Mesenchymal stem cell (in vitro differentiated cells and primary cell): Measurements from ENCODE around the gene ATG7.
A peak's percentile ranks its signal among the peaks of the same experiment; 100 is the strongest.
"Not testable (repeated sequence)": the region's sequence is repeated elsewhere in the genome, so short reads cannot be mapped to it uniquely, and the experiment has no call there.

Experiments used
- DNase-seq: peaks from one replicate; pipeline ENCODE4 v3.0.0-alpha.2; 2013
- H2AFZ ChIP-seq: one replicate; pipeline ENCODE4 v1.6.1; 2013; ENCODE audit warnings: low read depth, mild to moderate bottlenecking, control low read depth, inconsistent platforms, low read length, moderate library complexity
- H2AK5ac ChIP-seq: 2 replicates; pipeline ENCODE4 v1.6.1; 2013; ENCODE audit warnings: low read length, moderate library complexity, mild to moderate bottlenecking, inconsistent platforms; ENCODE audit not compliant: severe bottlenecking
- H2BK120ac ChIP-seq: one replicate; pipeline ENCODE4 v1.6.1; 2013; ENCODE audit warnings: low read depth, mild to moderate bottlenecking, inconsistent platforms, low read length, moderate library complexity
- H2BK12ac ChIP-seq, 2 experiments: one replicate each; pipeline ENCODE4 v1.6.1; 2013; ENCODE audit warnings: inconsistent platforms in 2 of 2, low read length in 2 of 2, mild to moderate bottlenecking in 2 of 2, moderate library complexity in 2 of 2, control low read depth in 1 of 2
- H2BK15ac ChIP-seq: one replicate; pipeline ENCODE4 v1.6.1; 2013; ENCODE audit warnings: mild to moderate bottlenecking, low read depth, inconsistent platforms; ENCODE audit not compliant: poor library complexity, severe bottlenecking
- H2BK5ac ChIP-seq: 2 replicates; pipeline ENCODE4 v1.6.1; 2013; ENCODE audit warnings: low read depth, mild to moderate bottlenecking, low read length, control low read depth, inconsistent platforms; ENCODE audit not compliant: poor library complexity, severe bottlenecking
- H3K14ac ChIP-seq, 2 experiments: one replicate each; pipeline ENCODE4 v1.6.1; 2013; ENCODE audit warnings: inconsistent platforms in 2 of 2, low read length in 2 of 2, control low read depth in 1 of 2, mild to moderate bottlenecking in 1 of 2, moderate library complexity in 1 of 2
- H3K18ac ChIP-seq, 2 experiments: one replicate each; pipeline ENCODE4 v1.6.1; 2013; ENCODE audit warnings: inconsistent platforms in 2 of 2, low read length in 2 of 2, control low read depth in 1 of 2, low read depth in 1 of 2, mild to moderate bottlenecking in 1 of 2
- H3K23ac ChIP-seq, 2 experiments: one replicate each; pipeline ENCODE4 v1.6.1; 2013; ENCODE audit warnings: inconsistent platforms in 2 of 2, low read length in 2 of 2, mild to moderate bottlenecking in 2 of 2, moderate library complexity in 2 of 2, control low read depth in 1 of 2
- H3K27ac ChIP-seq: 2 replicates; pipeline ENCODE4 v1.5.1; 2013; ENCODE audit warnings: mild to moderate bottlenecking, moderate library complexity, low read length, control low read depth, inconsistent platforms; ENCODE audit not compliant: poor library complexity, severe bottlenecking
- H3K27me3 ChIP-seq, 2 experiments: 2 replicates each; pipeline versions ENCODE4 v1.6.1 to v1.7.0; 2013; ENCODE audit warnings: low read length in 2 of 2, mild to moderate bottlenecking in 2 of 2, moderate library complexity in 2 of 2, control low read depth in 1 of 2, inconsistent platforms in 1 of 2; ENCODE audit not compliant: control insufficient read depth in 1 of 2, insufficient read depth in 1 of 2
- H3K36me3 ChIP-seq, 2 experiments: 2 replicates each; pipeline versions ENCODE4 v1.6.1 to v1.7.0; 2013; ENCODE audit warnings: low read length in 2 of 2, control low read depth in 1 of 2, inconsistent platforms in 1 of 2, low read depth in 1 of 2, mild to moderate bottlenecking in 1 of 2; ENCODE audit not compliant: insufficient read depth in 2 of 2, control insufficient read depth in 1 of 2
- H3K4ac ChIP-seq, 2 experiments: one replicate each; pipeline ENCODE4 v1.6.1; 2013; ENCODE audit warnings: inconsistent platforms in 2 of 2, low read length in 2 of 2, mild to moderate bottlenecking in 2 of 2, moderate library complexity in 2 of 2, control low read depth in 1 of 2, low read depth in 1 of 2
- H3K4me1 ChIP-seq: 2 replicates; pipeline ENCODE4 v1.6.1; 2013; ENCODE audit warnings: low read depth, low read length, control low read depth; ENCODE audit not compliant: control insufficient read depth, insufficient read depth
- H3K4me2 ChIP-seq: 2 replicates; pipeline ENCODE4 v1.6.1; 2013; ENCODE audit warnings: low read length, mild to moderate bottlenecking, inconsistent platforms; ENCODE audit not compliant: poor library complexity, severe bottlenecking
- H3K4me3 ChIP-seq, 2 experiments: 2 replicates each; pipeline versions ENCODE4 v1.5.1 to v1.7.0; 2013; ENCODE audit warnings: low read length in 2 of 2, mild to moderate bottlenecking in 2 of 2, control low read depth in 1 of 2, low read depth in 1 of 2; ENCODE audit not compliant: insufficient read depth in 1 of 2
- H3K79me1 ChIP-seq: replicated peaks from 2 replicates; pipeline ENCODE4 v1.6.1; 2013; ENCODE audit warnings: mild to moderate bottlenecking, control low read depth, low read length, inconsistent platforms; ENCODE audit not compliant: poor library complexity, severe bottlenecking
- H3K9ac ChIP-seq: 2 replicates; pipeline ENCODE4 v1.7.0; 2013; ENCODE audit warnings: mild to moderate bottlenecking, low read length, moderate library complexity
- H3K9me3 ChIP-seq: 2 replicates; pipeline ENCODE4 v1.7.0; 2013; ENCODE audit warnings: mild to moderate bottlenecking, low read length; ENCODE audit not compliant: control insufficient read depth
- H4K8ac ChIP-seq: one replicate; pipeline ENCODE4 v1.6.1; 2013; ENCODE audit warnings: inconsistent platforms, mild to moderate bottlenecking, low read length, moderate library complexity
- H4K91ac ChIP-seq: one replicate; pipeline ENCODE4 v1.6.1; 2013; ENCODE audit warnings: mild to moderate bottlenecking, low read length, inconsistent platforms
- WGBS: methylation state at CpG from one replicate; pipeline ENCODE4 v1.1.7; 2013; ENCODE audit warnings: mixed read lengths; 5-methylcytosine and 5-hydroxymethylcytosine counted together

Gene ATG7

GRCh38 chr3:11457135-11457534 lies 184.9 kb downstream of the ATG7 start:
- 73% methylated on average over 4 of the region's 4 CpGs for WGBS
- no peak overlapping the region for H3K23ac ChIP-seq
- H2BK120ac ChIP-seq: no peak overlapping the region
- DNase-seq: peak; percentile 52
- no peak overlapping the region for H2AFZ ChIP-seq
- H3K18ac ChIP-seq: peak overlapping the region in 1 of 2 experiments; percentile 6
- no peak overlapping the region for H3K9ac ChIP-seq
- no peak overlapping the region for H2BK5ac ChIP-seq
- H2BK15ac ChIP-seq: no peak overlapping the region
- peaks cover 15% of the 10 kb centered on the region for H3K79me1 ChIP-seq
- H3K36me3 ChIP-seq: peaks cover 0 to 8% of the 10 kb centered on the region in 2 experiments
- no peak overlapping the region for H4K8ac ChIP-seq
- no peak overlapping the region for H3K14ac ChIP-seq
- H2AK5ac ChIP-seq: no peak overlapping the region
- H3K9me3 ChIP-seq: no peaks in the 10 kb centered on the region
- H3K27me3 ChIP-seq: no peaks in the 10 kb centered on the region
- no peak overlapping the region for H3K4ac ChIP-seq
- peaks cover 6% of the 10 kb centered on the region for H3K4me1 ChIP-seq
- H3K4me2 ChIP-seq: no peak overlapping the region
- no peak overlapping the region for H3K4me3 ChIP-seq
- H4K91ac ChIP-seq: no peak overlapping the region
- H3K27ac ChIP-seq: no peak overlapping the region
- H2BK12ac ChIP-seq: peak overlapping the region; percentile 3 to 18

GRCh38 chr3:11459186-11459824 lies 187.1 kb downstream of the ATG7 start:
- no peak overlapping the region for H3K9ac ChIP-seq
- no peak overlapping the region for H2AK5ac ChIP-seq
- no peak overlapping the region for H3K4me2 ChIP-seq
- H3K27ac ChIP-seq: no peak overlapping the region
- no peak overlapping the region for H2BK5ac ChIP-seq
- no peak overlapping the region for H3K14ac ChIP-seq
- no peak overlapping the region for H4K91ac ChIP-seq
- no peak overlapping the region for H3K23ac ChIP-seq
- WGBS: 100% methylated on average over 2 of the region's 3 CpGs
- H3K79me1 ChIP-seq: peaks cover 19% of the 10 kb centered on the region
- H3K9me3 ChIP-seq: no peaks in the 10 kb centered on the region
- no peak overlapping the region for H2BK12ac ChIP-seq
- no peak overlapping the region for H3K4ac ChIP-seq
- H2BK120ac ChIP-seq: no peak overlapping the region
- no peak overlapping the region for H4K8ac ChIP-seq
- H3K18ac ChIP-seq: no peak overlapping the region
- DNase-seq: no peak
- H3K27me3 ChIP-seq: no peaks in the 10 kb centered on the region
- H3K4me3 ChIP-seq: no peak overlapping the region
- H3K36me3 ChIP-seq: peaks cover 0 to 8% of the 10 kb centered on the region in 2 experiments
- H2AFZ ChIP-seq: no peak overlapping the region
- H3K4me1 ChIP-seq: no peaks in the 10 kb centered on the region
- no peak overlapping the region for H2BK15ac ChIP-seq

- no peak overlapping the region for H3K4ac ChIP-seq
- H3K9me3 ChIP-seq: no peaks in the 10 kb centered on the region
- no peaks in the 10 kb centered on the region for H3K4me1 ChIP-seq
- H2BK12ac ChIP-seq: no peak overlapping the region
- peaks cover 0 to 8% of the 10 kb centered on the region in 2 experiments for H3K36me3 ChIP-seq
- H2AK5ac ChIP-seq: no peak overlapping the region
- H3K27ac ChIP-seq: no peak overlapping the region
- H3K18ac ChIP-seq: no peak overlapping the region
- no peak overlapping the region for H3K9ac ChIP-seq
- no peak overlapping the region for H2BK5ac ChIP-seq
- no peak overlapping the region for H2BK120ac ChIP-seq
- DNase-seq: no peak
- peaks cover 17% of the 10 kb centered on the region for H3K79me1 ChIP-seq
- no peak overlapping the region for H3K4me3 ChIP-seq
- H4K8ac ChIP-seq: no peak overlapping the region
- no peak overlapping the region for H3K23ac ChIP-seq
- WGBS: 100% methylated on average over 2 of the region's 3 CpGs
- no peak overlapping the region for H3K4me2 ChIP-seq
- H3K14ac ChIP-seq: no peak overlapping the region
- H3K27me3 ChIP-seq: no peaks in the 10 kb centered on the region
- H2AFZ ChIP-seq: no peak overlapping the region
- no peak overlapping the region for H2BK15ac ChIP-seq
- no peak overlapping the region for H4K91ac ChIP-seq
Observed at GRCh38 chr3:11461226-11461625, 189.0 kb downstream of the ATG7 start.

DNA sequence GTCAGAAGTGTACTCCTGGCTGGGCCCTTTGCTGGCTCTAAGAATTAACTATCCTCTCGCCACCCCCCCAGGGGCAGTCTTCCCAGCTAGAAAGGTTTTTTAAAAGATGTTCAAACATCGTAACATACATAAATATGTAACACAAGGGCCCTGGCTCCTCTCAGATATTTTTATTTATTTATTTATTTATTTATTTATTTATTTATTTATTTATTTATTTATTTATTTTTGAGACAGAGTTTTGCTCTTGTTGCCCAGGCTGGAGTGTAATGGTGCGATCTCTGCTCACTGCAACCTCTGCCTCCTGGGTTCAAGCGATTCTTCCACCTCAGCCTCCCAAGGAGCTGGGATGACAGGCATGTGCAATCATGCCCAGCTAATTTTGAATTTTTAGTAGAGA lies 190.5 kb downstream of the ATG7 start:
- H2BK15ac ChIP-seq, H3K27ac ChIP-seq, H3K4me2 ChIP-seq, H3K9me3 ChIP-seq, H3K4me3 ChIP-seq, H3K4me1 ChIP-seq, H2AK5ac ChIP-seq, H2AFZ ChIP-seq, H3K23ac ChIP-seq, H3K4ac ChIP-seq, H3K9ac ChIP-seq, H4K91ac ChIP-seq, H4K8ac ChIP-seq, H3K36me3 ChIP-seq, H2BK120ac ChIP-seq, H2BK5ac ChIP-seq, H3K14ac ChIP-seq, DNase-seq, H3K18ac ChIP-seq, H3K27me3 ChIP-seq, H2BK12ac ChIP-seq: not testable (repeated sequence)
- peaks cover 12% of the 10 kb centered on the region for H3K79me1 ChIP-seq
- WGBS: no CpG with 5 or more reads among the region's 4 CpGs
